PFSK-1 (cell line): Measurements from ENCODE around the gene RABEPK.

Experiments used
- FOXP2 ChIP-seq: optimal IDR thresholded peaks from 2 replicates; pipeline ENCODE3; 2011; ENCODE audit warnings: borderline replicate concordance, control low read depth, inconsistent platforms; ENCODE audit not compliant: insufficient read depth; ENCODE audit errors: extremely low read length, extremely low read depth
- POLR2AphosphoS5 ChIP-seq: IDR thresholded peaks from 2 replicates; pipeline ENCODE4 v1.6.1; 2012; ENCODE audit warnings: low read depth, mild to moderate bottlenecking, control low read depth, low read length, moderate library complexity
- SIN3A ChIP-seq: IDR thresholded peaks from 2 replicates; pipeline ENCODE4 v1.6.1; 2012; ENCODE audit warnings: mild to moderate bottlenecking, low read length, moderate library complexity, borderline replicate concordance; ENCODE audit not compliant: insufficient read depth
- TAF1 ChIP-seq: IDR thresholded peaks from 2 replicates; pipeline ENCODE4 v1.6.1; 2012; ENCODE audit warnings: low read length, control low read depth, borderline replicate concordance; ENCODE audit not compliant: insufficient read depth
- TF ChIP-seq, protein P1 (sequence below), 2 experiments: IDR thresholded peaks; 2 replicates each; pipeline versions ENCODE4 v1.6.1 to v1.8.0; 2011 to 2012; ENCODE audit warnings: low read depth in 2 of 2, low read length in 2 of 2, control low read depth in 1 of 2, inconsistent platforms in 1 of 2, mild to moderate bottlenecking in 1 of 2, moderate library complexity in 1 of 2; ENCODE audit not compliant: insufficient read depth in 1 of 2

Gene RABEPK

DNA sequence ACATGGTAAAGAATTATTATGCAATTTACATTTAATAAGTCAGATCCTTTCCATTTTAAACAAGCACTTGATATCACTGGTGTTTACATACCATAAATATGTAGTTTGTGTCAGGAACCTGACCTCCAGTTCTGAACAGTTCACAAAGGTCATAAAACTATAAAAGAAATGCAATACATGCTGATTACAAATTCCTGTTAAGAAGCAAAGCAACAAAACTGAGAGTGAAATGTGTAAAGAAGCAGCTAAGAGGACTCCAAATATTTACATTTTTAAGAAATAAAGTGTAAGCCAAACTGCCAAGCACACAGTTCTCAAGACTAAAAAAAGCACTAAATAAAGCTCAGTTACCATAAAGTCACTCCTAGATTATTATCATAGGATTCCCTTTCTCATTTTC is 39.6 kb upstream of the RABEPK start:
- TF ChIP-seq POLR2AphosphoS5: no peak
- no peak for TF ChIP-seq FOXP2
- TF ChIP-seq SIN3A: no peak
- TF ChIP-seq, protein P1, sequence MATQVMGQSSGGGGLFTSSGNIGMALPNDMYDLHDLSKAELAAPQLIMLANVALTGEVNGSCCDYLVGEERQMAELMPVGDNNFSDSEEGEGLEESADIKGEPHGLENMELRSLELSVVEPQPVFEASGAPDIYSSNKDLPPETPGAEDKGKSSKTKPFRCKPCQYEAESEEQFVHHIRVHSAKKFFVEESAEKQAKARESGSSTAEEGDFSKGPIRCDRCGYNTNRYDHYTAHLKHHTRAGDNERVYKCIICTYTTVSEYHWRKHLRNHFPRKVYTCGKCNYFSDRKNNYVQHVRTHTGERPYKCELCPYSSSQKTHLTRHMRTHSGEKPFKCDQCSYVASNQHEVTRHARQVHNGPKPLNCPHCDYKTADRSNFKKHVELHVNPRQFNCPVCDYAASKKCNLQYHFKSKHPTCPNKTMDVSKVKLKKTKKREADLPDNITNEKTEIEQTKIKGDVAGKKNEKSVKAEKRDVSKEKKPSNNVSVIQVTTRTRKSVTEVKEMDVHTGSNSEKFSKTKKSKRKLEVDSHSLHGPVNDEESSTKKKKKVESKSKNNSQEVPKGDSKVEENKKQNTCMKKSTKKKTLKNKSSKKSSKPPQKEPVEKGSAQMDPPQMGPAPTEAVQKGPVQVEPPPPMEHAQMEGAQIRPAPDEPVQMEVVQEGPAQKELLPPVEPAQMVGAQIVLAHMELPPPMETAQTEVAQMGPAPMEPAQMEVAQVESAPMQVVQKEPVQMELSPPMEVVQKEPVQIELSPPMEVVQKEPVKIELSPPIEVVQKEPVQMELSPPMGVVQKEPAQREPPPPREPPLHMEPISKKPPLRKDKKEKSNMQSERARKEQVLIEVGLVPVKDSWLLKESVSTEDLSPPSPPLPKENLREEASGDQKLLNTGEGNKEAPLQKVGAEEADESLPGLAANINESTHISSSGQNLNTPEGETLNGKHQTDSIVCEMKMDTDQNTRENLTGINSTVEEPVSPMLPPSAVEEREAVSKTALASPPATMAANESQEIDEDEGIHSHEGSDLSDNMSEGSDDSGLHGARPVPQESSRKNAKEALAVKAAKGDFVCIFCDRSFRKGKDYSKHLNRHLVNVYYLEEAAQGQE (IDR thresholded peaks at IDR 0.05; ENCODE audit: insufficient read depth in 1 of 2, low read depth in 2 of 2, low read length in 2 of 2): no peak
- TF ChIP-seq TAF1: no peak

DNA sequence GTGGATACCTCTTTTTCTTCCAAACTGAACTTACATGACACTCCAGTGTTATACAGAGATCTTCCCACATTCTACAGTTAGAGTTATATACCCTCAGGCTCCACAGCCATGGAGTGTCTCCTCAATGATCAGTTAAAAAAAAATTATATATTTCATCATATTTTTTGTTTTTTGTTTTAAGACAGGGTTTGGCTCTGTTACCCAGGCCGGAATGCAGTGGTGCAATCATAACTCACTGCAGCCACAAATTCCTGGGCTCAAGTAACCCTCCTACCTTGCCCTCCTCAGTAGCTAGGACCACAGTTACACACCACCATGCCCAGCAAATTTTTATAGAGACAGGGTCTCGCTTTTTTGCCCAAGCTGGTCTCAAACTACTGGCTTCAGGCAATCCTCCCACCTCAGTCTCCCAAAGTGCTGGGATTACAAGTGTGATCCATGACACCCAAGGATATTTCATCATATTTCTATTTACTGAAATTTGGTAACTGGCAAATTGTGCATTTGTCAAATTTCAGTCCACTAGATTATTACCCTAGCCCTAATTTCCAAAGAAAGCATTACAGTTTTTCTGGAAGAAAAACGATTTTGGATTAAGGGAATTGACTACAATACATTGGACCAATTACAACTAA is 38.9 kb upstream of the RABEPK start:
- no peak for TF ChIP-seq SIN3A
- TF ChIP-seq POLR2AphosphoS5: no peak
- TF ChIP-seq, protein P1 (IDR thresholded peaks at IDR 0.05; ENCODE audit: insufficient read depth in 1 of 2, low read depth in 2 of 2, low read length in 2 of 2): no peak
- TF ChIP-seq TAF1: no peak
- no peak for TF ChIP-seq FOXP2

DNA sequence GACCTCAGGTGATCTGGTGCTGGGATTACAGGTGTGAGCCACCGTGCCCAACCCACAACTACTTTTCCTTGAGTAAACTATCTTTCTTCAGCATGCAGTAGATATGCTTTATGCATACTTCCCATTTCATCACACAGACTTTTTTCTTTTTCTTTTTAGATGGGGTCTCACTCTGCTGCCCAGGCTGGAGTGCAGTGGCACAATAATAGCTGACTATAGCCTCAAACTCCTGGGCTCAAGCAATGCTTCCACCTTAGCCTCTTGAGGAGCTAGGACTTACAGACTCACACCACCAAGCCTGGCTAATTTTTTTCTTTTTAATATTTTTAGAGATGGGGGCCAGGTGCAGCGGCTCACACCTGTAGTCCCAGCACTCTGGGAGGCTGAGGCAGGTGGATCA is 33.6 kb upstream of the RABEPK start:
- no peak for TF ChIP-seq SIN3A

DNA sequence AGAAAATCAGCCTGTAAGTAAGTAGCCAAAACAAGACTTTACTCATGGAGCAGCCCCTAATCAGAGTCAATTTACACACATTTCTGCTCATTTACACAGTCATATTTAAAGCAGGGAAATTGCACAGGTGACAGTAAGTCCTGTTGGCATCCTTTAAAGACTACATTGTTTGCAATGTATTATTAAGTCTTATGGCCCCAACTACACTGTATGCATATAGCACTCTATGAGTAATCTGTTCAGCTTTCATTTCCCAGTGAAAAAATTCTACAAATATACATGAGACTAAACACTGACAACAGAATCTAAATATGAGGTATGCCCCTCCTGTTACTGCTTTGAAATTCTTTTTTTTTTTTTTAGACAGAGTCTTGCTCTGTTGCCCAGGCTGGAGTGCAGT is 30.4 kb upstream of the RABEPK start:
- TF ChIP-seq SIN3A (no peak), TAF1 (no peak), POLR2AphosphoS5 (no peak), FOXP2 (no peak)
- TF ChIP-seq, protein P1 (IDR thresholded peaks at IDR 0.05; ENCODE audit: insufficient read depth in 1 of 2, low read depth in 2 of 2, low read length in 2 of 2): no peak

DNA sequence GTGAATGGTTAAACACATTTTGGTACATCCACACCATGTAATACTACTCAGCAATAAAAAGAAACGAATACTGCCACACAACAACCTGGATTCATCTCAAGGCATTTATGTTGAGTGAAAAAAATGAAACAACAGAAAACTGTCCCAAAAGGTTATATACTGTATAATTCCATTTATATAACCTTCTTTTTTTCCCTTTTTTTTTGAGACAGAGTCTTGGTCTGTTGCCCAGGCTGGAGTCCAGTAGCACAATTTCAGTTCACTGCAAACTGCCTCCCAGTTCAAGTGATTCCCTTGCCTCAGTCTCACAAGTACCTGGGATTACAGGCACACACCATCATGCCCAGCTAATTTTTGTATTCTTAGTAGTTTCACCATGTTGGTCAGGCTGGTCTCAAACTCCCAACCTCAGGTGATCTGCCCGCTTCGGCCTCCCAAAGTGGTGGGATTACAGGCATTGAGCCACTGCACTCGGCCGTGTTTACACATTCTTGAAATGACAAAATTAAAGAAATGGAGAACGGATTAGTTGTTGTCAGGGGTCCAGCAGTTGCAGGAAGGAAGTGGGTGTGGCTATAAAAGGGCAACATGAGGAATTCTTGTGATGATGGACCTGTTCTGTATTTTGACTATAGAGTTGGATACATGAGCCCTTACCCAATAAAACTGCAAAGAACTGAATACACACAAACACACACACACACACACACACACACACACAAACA is 28.1 kb upstream of the RABEPK start:
- no peak for TF ChIP-seq TAF1
- TF ChIP-seq SIN3A: no peak
- TF ChIP-seq, protein P1 (IDR thresholded peaks at IDR 0.05; ENCODE audit: insufficient read depth in 1 of 2, low read depth in 2 of 2, low read length in 2 of 2): no peak
- no peak for TF ChIP-seq POLR2AphosphoS5
- TF ChIP-seq FOXP2: no peak
